Astrocyte of the cerebellum (primary cell): ENCODE data around the gene MIS12.

Source experiments
- DNase-seq: peaks from one replicate; pipeline ENCODE4 v3.0.0-alpha.2; 2011; ENCODE audit warnings: low read depth
- H3K4me3 ChIP-seq: 2 replicates; pipeline ENCODE4 v1.5.1; 2011; ENCODE audit warnings: mild to moderate bottlenecking, low read depth, low read length, moderate library complexity
- in situ Hi-C: cut with HindIII; loops from 2 replicates; pipeline ENCODE4 v1.10.0; 2017; ENCODE audit warnings: low sequenced_read_pairs
- TF ChIP-seq, protein P1 (sequence below): IDR thresholded peaks from 2 replicates; pipeline ENCODE4 v1.5.1; 2012; ENCODE audit warnings: low read length, low read depth, moderate library complexity, mild to moderate bottlenecking; ENCODE audit errors: missing control alignments

Gene MIS12

DNA sequence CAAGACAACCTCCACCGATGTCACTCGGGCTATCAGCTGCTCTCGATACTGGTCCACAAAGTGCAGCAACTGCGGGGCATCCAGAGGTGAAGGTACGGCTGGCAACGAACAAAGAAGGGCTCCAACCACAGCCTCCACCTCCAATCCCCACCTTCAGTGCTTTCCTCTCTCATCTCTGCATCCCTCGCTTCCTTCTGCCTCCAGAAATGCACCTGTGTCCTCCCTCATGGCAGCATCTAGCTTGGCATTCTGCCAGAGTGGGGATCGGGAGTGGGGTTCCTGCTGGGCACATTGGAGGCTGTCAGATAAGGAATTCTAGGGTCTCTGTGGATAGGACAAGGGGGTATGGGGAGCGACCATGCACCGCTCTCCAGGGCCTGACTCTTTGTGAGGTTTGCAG is 28.6 kb downstream of the MIS12 start:
- TF ChIP-seq, protein P1, sequence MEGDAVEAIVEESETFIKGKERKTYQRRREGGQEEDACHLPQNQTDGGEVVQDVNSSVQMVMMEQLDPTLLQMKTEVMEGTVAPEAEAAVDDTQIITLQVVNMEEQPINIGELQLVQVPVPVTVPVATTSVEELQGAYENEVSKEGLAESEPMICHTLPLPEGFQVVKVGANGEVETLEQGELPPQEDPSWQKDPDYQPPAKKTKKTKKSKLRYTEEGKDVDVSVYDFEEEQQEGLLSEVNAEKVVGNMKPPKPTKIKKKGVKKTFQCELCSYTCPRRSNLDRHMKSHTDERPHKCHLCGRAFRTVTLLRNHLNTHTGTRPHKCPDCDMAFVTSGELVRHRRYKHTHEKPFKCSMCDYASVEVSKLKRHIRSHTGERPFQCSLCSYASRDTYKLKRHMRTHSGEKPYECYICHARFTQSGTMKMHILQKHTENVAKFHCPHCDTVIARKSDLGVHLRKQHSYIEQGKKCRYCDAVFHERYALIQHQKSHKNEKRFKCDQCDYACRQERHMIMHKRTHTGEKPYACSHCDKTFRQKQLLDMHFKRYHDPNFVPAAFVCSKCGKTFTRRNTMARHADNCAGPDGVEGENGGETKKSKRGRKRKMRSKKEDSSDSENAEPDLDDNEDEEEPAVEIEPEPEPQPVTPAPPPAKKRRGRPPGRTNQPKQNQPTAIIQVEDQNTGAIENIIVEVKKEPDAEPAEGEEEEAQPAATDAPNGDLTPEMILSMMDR = no peak
- no peak for DNase-seq
- H3K4me3 ChIP-seq = no peak overlapping the region
- in situ Hi-C loops = no loop called here

DNA sequence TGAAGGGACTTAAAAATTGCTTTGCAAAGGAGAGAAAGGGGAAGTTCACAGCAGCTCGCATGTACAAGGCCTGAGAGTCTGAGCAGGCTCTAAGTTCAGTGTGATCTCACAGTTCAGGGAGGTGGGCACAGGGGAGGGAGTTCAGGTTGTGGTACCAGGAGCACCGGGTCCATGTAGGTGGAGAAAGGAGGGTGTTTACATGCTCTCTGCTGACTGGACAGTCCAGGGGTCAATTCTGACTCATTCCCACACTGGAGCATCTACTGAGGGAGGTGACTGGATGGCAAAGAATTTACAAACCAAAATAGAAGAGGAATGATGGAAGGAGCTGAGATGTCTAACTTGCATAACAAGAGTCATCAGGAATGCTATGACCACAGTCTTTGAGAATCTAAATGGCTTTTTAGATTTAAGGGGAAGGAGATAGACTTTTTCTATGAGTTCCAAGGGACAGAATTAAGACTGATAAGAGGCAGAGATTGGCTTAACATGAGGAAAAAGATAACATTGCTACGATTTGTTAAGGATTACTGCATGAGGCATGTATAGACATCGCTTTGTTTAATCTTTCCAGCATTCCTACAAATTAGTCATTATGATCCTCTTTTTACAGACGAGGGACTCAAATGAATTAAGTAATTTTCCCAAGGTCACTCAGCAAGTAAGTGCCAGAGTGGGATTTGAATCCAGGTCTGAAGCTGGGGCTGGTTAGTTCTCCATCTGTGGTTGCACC is 29.9 kb downstream of the MIS12 start:
- DNase-seq = peak; percentile 87
- in situ Hi-C loops = no loop called here
- no peak overlapping the region for H3K4me3 ChIP-seq
- TF ChIP-seq, protein P1 = no peak

DNA sequence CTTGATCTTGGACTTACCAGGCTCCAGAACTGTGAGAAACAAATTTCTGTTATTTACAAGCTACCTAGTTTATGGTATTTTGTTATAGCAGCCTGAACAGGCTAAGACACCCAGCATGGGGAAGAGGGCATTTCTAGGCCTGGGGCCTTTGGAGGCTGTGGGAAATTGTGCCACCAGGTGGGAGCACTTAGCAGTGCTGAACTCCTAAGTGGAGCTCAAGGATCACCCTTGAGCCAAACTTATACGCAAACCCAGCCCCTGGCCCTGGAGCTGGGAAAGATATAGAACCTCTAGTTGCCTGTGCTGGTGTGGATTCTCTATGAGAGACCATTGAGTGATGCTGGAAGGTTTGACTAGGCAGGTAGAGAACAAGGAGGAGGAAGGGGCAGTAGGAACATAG is 36.1 kb downstream of the MIS12 start:
- in situ Hi-C loops = no loop called here
- H3K4me3 ChIP-seq = no peak overlapping the region
- DNase-seq = no peak
- TF ChIP-seq, protein P1 = no peak

DNA sequence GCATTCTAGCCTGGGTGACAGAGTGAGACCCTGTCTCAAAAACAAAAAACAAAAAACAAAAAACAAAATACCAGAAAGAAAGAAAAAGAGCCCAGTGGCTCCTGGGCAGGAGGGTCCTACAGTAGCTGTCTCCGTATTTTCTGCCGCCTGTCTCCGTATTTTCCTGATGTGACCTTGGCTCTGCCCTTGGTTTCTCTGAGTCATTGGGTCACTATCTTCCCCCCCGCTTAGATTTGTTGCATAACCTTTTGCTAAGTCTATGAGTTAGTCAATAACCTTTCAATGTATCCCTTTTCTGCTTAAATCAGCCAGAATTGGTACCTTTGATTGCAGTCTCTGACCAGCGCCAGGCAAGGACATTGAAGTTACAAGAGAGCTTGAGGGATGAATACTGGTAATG is 36.9 kb downstream of the MIS12 start:
- DNase-seq = no peak
- in situ Hi-C loops = no loop called here
- TF ChIP-seq, protein P1 = no peak
- no peak overlapping the region for H3K4me3 ChIP-seq

DNA sequence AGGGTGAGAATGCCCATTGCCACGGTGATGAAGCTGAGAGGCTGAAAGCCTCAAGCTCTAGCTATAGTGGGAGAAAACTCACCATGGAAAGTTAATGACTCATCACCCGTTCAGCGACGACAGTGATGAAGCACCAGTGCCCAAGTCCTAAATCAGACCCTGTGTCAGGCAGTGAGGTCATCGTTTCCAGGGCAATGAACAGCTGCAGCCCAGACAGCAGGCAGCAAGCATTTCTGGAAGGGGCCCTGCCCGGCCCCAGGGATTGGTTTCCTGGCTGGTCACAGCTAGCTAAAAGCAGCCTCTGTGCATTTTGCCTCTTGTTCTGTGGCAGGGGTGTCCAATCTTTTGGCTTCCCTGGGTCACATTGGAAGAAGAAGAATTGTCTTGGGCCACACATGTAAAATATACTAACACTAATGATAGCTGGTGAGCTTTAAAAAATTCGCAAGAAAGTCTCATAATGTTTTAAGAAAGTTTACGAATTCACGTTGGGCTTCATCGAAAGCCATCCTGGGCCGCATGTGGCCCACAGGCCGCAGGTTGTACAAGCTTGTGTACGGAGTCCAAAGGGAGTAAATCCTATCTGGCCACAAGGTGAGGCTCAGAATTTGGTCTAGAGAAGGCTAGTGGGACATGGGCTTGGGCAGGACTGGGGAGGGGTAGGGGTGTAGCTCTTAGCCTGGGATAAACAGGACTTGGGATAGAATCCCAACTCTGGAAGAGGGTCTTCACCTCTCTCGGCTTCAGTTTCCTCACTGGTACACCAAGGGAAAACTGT is 40.6 kb downstream of the MIS12 start:
- H3K4me3 ChIP-seq = no peak overlapping the region
- peak; percentile 65 for DNase-seq
- in situ Hi-C loops = no loop called here
- TF ChIP-seq, protein P1 = no peak

DNA sequence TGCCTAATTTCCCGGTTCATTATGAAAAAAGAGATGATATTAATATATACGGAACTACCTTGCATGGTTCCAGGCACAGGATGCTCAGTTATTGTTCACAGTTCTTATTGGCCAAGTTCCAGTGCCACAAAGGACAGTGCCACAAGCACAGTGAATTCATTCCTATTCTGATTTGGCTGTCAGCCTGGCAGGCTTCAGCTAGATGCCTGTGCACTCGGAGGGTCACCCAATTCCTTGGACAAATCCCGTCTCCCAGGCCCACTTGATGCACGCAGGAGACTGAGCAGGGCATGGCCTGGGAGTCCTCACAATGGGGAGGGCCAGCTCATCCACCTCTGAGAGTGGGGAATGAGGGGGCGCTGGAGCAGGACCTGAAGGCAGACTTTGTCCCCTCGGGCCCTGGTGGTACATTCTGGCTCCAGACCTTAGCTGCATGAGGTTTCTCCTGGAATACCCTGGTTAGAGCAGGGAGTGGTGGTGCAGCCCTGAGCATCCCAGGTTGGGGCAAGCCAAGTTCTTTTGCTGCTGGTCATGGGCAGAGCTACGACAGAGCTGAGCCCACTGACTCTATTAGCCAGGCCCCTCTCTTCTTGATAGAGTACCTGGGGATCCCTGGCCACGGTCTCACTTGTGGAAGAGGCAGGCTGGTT is 41.4 kb downstream of the MIS12 start:
- in situ Hi-C loops = no loop called here
- TF ChIP-seq, protein P1 = no peak
- H3K4me3 ChIP-seq = no peak overlapping the region
- no peak for DNase-seq
